Measurements from ENCODE around the gene ADGRL1.

GRCh38 chr19:14198384-14199376 is 7.3 kb downstream of the ADGRL1 start:
- TF ChIP-seq CTCF (IDR thresholded peaks at IDR 0.05) (no peak), POLR2A (IDR thresholded peaks at IDR 0.05) (no peak)
